GM23338 (cell line): Measurements from ENCODE around the gene FBXL14. TPM values are rescaled to one million over a fixed set of nuclear protein-coding genes. Genes with fewer than 3 reads are reported as not detected.

ENCODE experiments used
- ATAC-seq: fragments of 200-7000 bp; cut with Tn5 transposase; 3 replicates; pipeline ENCODE4 v1.9.1; 2020
- DNase-seq: peaks from one replicate; pipeline ENCODE4 v3.0.0-alpha.2; 2015; ENCODE audit warnings: low spot score
- H2AFZ ChIP-seq: fragments of 200-600 bp; sonication (generic); 2 replicates; pipeline ENCODE4 v1.8.0; 2016; ENCODE audit warnings: antibody characterized with exemption, mild to moderate bottlenecking, moderate library complexity
- H3F3A ChIP-seq: fragments of 200-600 bp; sonication (generic); replicated peaks from 2 replicates; pipeline ENCODE4 v1.8.0; 2017; ENCODE audit warnings: antibody characterized with exemption, mixed run types, low read depth
- H3K27ac ChIP-seq: fragments of 200-600 bp; sonication (generic); 2 replicates; pipeline ENCODE4 v1.6.1; 2016; ENCODE audit warnings: low read depth
- H3K27me3 ChIP-seq: fragments of 200-600 bp; sonication (generic); 2 replicates; pipeline ENCODE4 v1.8.0; 2016; ENCODE audit warnings: mild to moderate bottlenecking, mixed run types, moderate library complexity; ENCODE audit not compliant: insufficient read depth
- H3K36me3 ChIP-seq: fragments of 200-600 bp; sonication (generic); 2 replicates; pipeline ENCODE4 v1.8.0; 2016; ENCODE audit warnings: mild to moderate bottlenecking; ENCODE audit not compliant: insufficient read depth
- H3K4me1 ChIP-seq: fragments of 200-600 bp; sonication (generic); 2 replicates; pipeline ENCODE4 v1.8.0; 2016; ENCODE audit warnings: mild to moderate bottlenecking, moderate library complexity; ENCODE audit not compliant: insufficient read depth
- H3K4me2 ChIP-seq: fragments of 200-600 bp; sonication (generic); 2 replicates; pipeline ENCODE4 v1.7.1; 2017; ENCODE audit warnings: mixed run types
- H3K4me3 ChIP-seq: fragments of 200-600 bp; sonication (generic); 2 replicates; pipeline ENCODE4 v1.6.1; 2016; ENCODE audit warnings: mixed run types
- H3K79me2 ChIP-seq: fragments of 200-600 bp; sonication (generic); replicated peaks from 2 replicates; pipeline ENCODE4 v1.8.0; 2017; ENCODE audit warnings: mild to moderate bottlenecking; ENCODE audit not compliant: insufficient read depth
- H3K9me2 ChIP-seq: fragments of 200-600 bp; sonication (generic); 2 replicates; pipeline ENCODE4 v1.8.0; 2017; ENCODE audit not compliant: insufficient read depth
- H4K20me1 ChIP-seq: fragments of 200-600 bp; sonication (generic); replicated peaks from 2 replicates; pipeline ENCODE4 v1.8.0; 2017; ENCODE audit warnings: mild to moderate bottlenecking; ENCODE audit not compliant: insufficient read depth
- H3K27ac Mint-ChIP-seq: 2 replicates; pipeline ENCODE4 v1.8.0; 2020; ENCODE audit warnings: inconsistent platforms, mild to moderate bottlenecking, moderate library complexity, mixed read lengths
- H3K27me3 Mint-ChIP-seq: 3 replicates; pipeline ENCODE4 v1.8.0; 2022; ENCODE audit warnings: low read depth, mild to moderate bottlenecking, moderate library complexity, mixed read lengths, inconsistent platforms; ENCODE audit not compliant: insufficient read depth, poor library complexity
- H3K36me3 Mint-ChIP-seq: 3 replicates; pipeline ENCODE4 v1.8.0; 2021; ENCODE audit warnings: low read depth, mild to moderate bottlenecking, inconsistent platforms, moderate library complexity, mixed read lengths
- H3K4me1 Mint-ChIP-seq: 3 replicates; pipeline ENCODE4 v1.8.0; 2020; ENCODE audit warnings: mild to moderate bottlenecking, inconsistent platforms, mixed read lengths
- H3K4me3 Mint-ChIP-seq: 3 replicates; pipeline ENCODE4 v1.8.0; 2021; ENCODE audit warnings: moderate library complexity, mild to moderate bottlenecking, inconsistent platforms, mixed read lengths
- H3K9me3 Mint-ChIP-seq: 3 replicates; pipeline ENCODE4 v1.8.0; 2020; ENCODE audit warnings: moderate library complexity, mild to moderate bottlenecking, inconsistent platforms, mixed read lengths
- CREB1 ChIP-seq: fragments of 250-450 bp; sonication (Bioruptor Pico); IDR thresholded peaks from 2 replicates; pipeline ENCODE4 v1.5.0; 2020; ENCODE audit warnings: low read depth, mild to moderate bottlenecking, moderate library complexity
- CTCF ChIP-seq, 2 experiments: fragments of 200-600 bp in 1 of 2; sonication (generic) in 1 of 2; conservative IDR thresholded peaks; 2 replicates each; pipeline versions ENCODE4 v1.5.1 to v1.6.1; 2016 to 2017; ENCODE audit warnings: antibody characterized with exemption in 2 of 2, low read depth in 2 of 2, mild to moderate bottlenecking in 2 of 2, moderate library complexity in 1 of 2
- ETS1 ChIP-seq: IDR thresholded peaks from 2 replicates; pipeline ENCODE4 v1.6.1; 2016; ENCODE audit warnings: antibody characterized with exemption
- EZH2 ChIP-seq: fragments of 200-600 bp; sonication (generic); IDR thresholded peaks from one replicate; pipeline ENCODE4 v1.8.0; 2017; ENCODE audit warnings: antibody characterized with exemption, mild to moderate bottlenecking, low read depth; ENCODE audit not compliant: unreplicated experiment
- EZH2phosphoT487 ChIP-seq: fragments of 200-600 bp; sonication (generic); IDR thresholded peaks from one replicate; pipeline ENCODE4 v1.8.1; 2018; ENCODE audit warnings: antibody characterized with exemption; ENCODE audit not compliant: unreplicated experiment
- JUNB ChIP-seq: IDR thresholded peaks from one replicate; pipeline ENCODE4 v1.6.1; 2016; ENCODE audit warnings: antibody characterized with exemption; ENCODE audit not compliant: unreplicated experiment
- NANOG ChIP-seq: IDR thresholded peaks from 2 replicates; pipeline ENCODE4 v1.6.1; 2016; ENCODE audit warnings: antibody characterized with exemption, borderline replicate concordance
- POLR2AphosphoS5 ChIP-seq: IDR thresholded peaks from 2 replicates; pipeline ENCODE4 v1.6.1; 2016; ENCODE audit warnings: antibody characterized with exemption, low read depth
- REST ChIP-seq: IDR thresholded peaks from one replicate; pipeline ENCODE4 v1.6.1; 2018; ENCODE audit warnings: antibody characterized with exemption; ENCODE audit not compliant: unreplicated experiment
- STAT1 ChIP-seq: IDR thresholded peaks from one replicate; pipeline ENCODE4 v1.6.1; 2016; ENCODE audit warnings: antibody characterized with exemption; ENCODE audit not compliant: unreplicated experiment
- ZNF114 ChIP-seq: fragments of 250-450 bp; sonication (Bioruptor Pico); IDR thresholded peaks from 2 replicates; pipeline ENCODE4 v1.5.0; 2020; ENCODE audit warnings: mild to moderate bottlenecking, moderate library complexity
- ZNF331 ChIP-seq: fragments of 250-450 bp; sonication (Bioruptor Pico); IDR thresholded peaks from 2 replicates; pipeline ENCODE4 v1.5.0; 2020; ENCODE audit warnings: low read depth, mild to moderate bottlenecking, moderate library complexity
- ZNF462 ChIP-seq: fragments of 250-450 bp; sonication (Bioruptor Pico); IDR thresholded peaks from 2 replicates; pipeline ENCODE4 v1.5.0; 2020; ENCODE audit warnings: mild to moderate bottlenecking, moderate library complexity
- polyA plus RNA-seq: library from polyadenylated mRNA; unstranded; fragments of >200 nt; fragmentation: Nextera tagmentation; extraction: Ambion mirVana; gene quantifications from 2 replicates; pipeline ENCODE4 v1.2.1, GENCODE V29; 2016
- total RNA-seq: library from RNA; depleted of rRNA; stranded (reverse); fragments of >200 nt; shearing (Covaris generic); gene quantifications from 2 replicates; pipeline ENCODE4 v1.2.3, GENCODE V29; 2014

FBXL14 gene
- total and polyA plus RNA-seq, 2 experiments from 2014 or later = 0.74 to 9.4 TPM

GRCh38 chr12:1552911-1553491 is 41.4 kb downstream of the FBXL14 start:
- Mint-ChIP-seq H3K27me3 (no peaks in the 10 kb centered on the region), H3K4me1 (no peaks in the 10 kb centered on the region), H3K36me3 (peaks cover 7% of the 10 kb centered on the region), H3K4me3 (no peak overlapping the region), H3K27ac (no peak overlapping the region), H3K9me3 (peaks cover 16% of the 10 kb centered on the region)
- 0 out of 2 replicates have a peak, but pooled peaks cover 3% of the 10 kb centered on the region for H3K9me2 ChIP-seq
- no peaks in the 10 kb centered on the region for H3F3A ChIP-seq
- no peaks in the 10 kb centered on the region for H3K36me3 ChIP-seq
- DNase-seq = no peak
- no peaks in the 10 kb centered on the region for H3K27me3 ChIP-seq
- H3K4me3 ChIP-seq = no peak overlapping the region
- H2AFZ ChIP-seq = no peak overlapping the region
- H3K4me1 ChIP-seq = no peaks in the 10 kb centered on the region
- H4K20me1 ChIP-seq = no peaks in the 10 kb centered on the region
- H3K27ac ChIP-seq = no peak overlapping the region
- TF ChIP-seq CREB1 (no peak), ZNF331 (no peak), EZH2 (no peak), JUNB (no peak), EZH2phosphoT487 (no peak), REST (no peak), POLR2AphosphoS5 (no peak), STAT1 (no peak), ZNF462 (CRISPR knock-in tag) (no peak), NANOG (no peak), CTCF (conservative IDR thresholded peaks at IDR 0.05; ENCODE audit: low read depth in 2 of 2) (no peak), ETS1 (no peak), ZNF114 (CRISPR knock-in tag) (no peak)
- ATAC-seq = no peak
- H3K79me2 ChIP-seq = no peaks in the 10 kb centered on the region
- no peak overlapping the region for H3K4me2 ChIP-seq
